NT2/D1 (cell line): ENCODE results near the gene FBXO11.

Experiments
- SUZ12 ChIP-seq: IDR thresholded peaks from 2 replicates; pipeline ENCODE4 v1.6.1; 2011; ENCODE audit not compliant: insufficient read length, insufficient read depth; ENCODE audit errors: extremely low read depth
- YY1 ChIP-seq: IDR thresholded peaks from 2 replicates; pipeline ENCODE4 v1.6.1; 2011; ENCODE audit not compliant: insufficient read length, insufficient read depth
- ZNF274 ChIP-seq: IDR thresholded peaks from 2 replicates; pipeline ENCODE4 v1.6.1; 2011; ENCODE audit warnings: mild to moderate bottlenecking, low read depth, low read length

GRCh38 chr2:47838249-47838648 is 68.0 kb downstream of the FBXO11 start:
- TF ChIP-seq YY1, result no peak
- no peak for TF ChIP-seq ZNF274
- TF ChIP-seq SUZ12, result no peak
